Nucleus accumbens (tissue), 56 donors: ENCODE results near the gene GRID1.
A peak's percentile ranks its signal among the peaks of the same experiment; 100 is the strongest.
"Not testable (repeated sequence)": the region's sequence is repeated elsewhere in the genome, so short reads cannot be mapped to it uniquely, and the experiment has no call there.

ENCODE experiments used
- DNase-seq, 56 donors: peaks; one replicate each; lab custom pipeline; 2025; lab: John Stamatoyannopoulos, UW

The GRID1 gene

GRCh38 chr10:86042161-86042560 is 324.4 kb downstream of the GRID1 start:
- no peak for DNase-seq

GRCh38 chr10:86041116-86041515 is 325.5 kb downstream of the GRID1 start:
- no peak for DNase-seq

GRCh38 chr10:86038371-86038770 is 328.2 kb downstream of the GRID1 start:
- DNase-seq: no peak

- no peak for DNase-seq
Measured at GRCh38 chr10:86037096-86037495, 329.5 kb downstream of the GRID1 start.

- no peak for DNase-seq
Measured at GRCh38 chr10:86036544-86036831, 330.1 kb downstream of the GRID1 start.

GRCh38 chr10:86035791-86036543 is 330.6 kb downstream of the GRID1 start:
- no peak for DNase-seq

GRCh38 chr10:86034710-86035109 is 331.9 kb downstream of the GRID1 start:
- DNase-seq: no peak

- DNase-seq: no peak
Measured at GRCh38 chr10:86033581-86033980, 333.0 kb downstream of the GRID1 start.

GRCh38 chr10:86032087-86032486 is 334.5 kb downstream of the GRID1 start:
- DNase-seq: not testable (repeated sequence)

GRCh38 chr10:86030312-86030711 is 336.3 kb downstream of the GRID1 start:
- DNase-seq: no peak

- no peak for DNase-seq
Measured at GRCh38 chr10:86027346-86027745, 339.2 kb downstream of the GRID1 start.

- no peak for DNase-seq
Measured at GRCh38 chr10:86025509-86025908, 341.1 kb downstream of the GRID1 start.

- no peak for DNase-seq
Measured at GRCh38 chr10:86024281-86025041, 342.1 kb downstream of the GRID1 start.

GRCh38 chr10:86023931-86024280 is 342.7 kb downstream of the GRID1 start:
- DNase-seq: no peak

- no peak for DNase-seq
Measured at GRCh38 chr10:86023336-86023735, 343.3 kb downstream of the GRID1 start.

GRCh38 chr10:86022906-86023305 is 343.7 kb downstream of the GRID1 start:
- no peak for DNase-seq

GRCh38 chr10:86020134-86020533 is 346.5 kb downstream of the GRID1 start:
- no peak for DNase-seq

GRCh38 chr10:86019141-86019540 is 347.5 kb downstream of the GRID1 start:
- DNase-seq: no peak

GRCh38 chr10:86018735-86019058 is 347.9 kb downstream of the GRID1 start:
- no peak for DNase-seq

GRCh38 chr10:86017841-86018734 is 348.5 kb downstream of the GRID1 start:
- peak in 10 of 56 donors; percentile 8 to 38 (median 18) for DNase-seq

GRCh38 chr10:86013568-86013967 is 353.0 kb downstream of the GRID1 start:
- no peak for DNase-seq
